NCI-H2081 (cell line): ENCODE data around the gene PPM1J.
A peak's percentile ranks its signal among the peaks of the same experiment; 100 is the strongest.

Source experiments
- DNase-seq, 2 experiments: peaks; one replicate each; lab custom pipeline; 2025; lab: John Stamatoyannopoulos, UW

The PPM1J gene

DNA sequence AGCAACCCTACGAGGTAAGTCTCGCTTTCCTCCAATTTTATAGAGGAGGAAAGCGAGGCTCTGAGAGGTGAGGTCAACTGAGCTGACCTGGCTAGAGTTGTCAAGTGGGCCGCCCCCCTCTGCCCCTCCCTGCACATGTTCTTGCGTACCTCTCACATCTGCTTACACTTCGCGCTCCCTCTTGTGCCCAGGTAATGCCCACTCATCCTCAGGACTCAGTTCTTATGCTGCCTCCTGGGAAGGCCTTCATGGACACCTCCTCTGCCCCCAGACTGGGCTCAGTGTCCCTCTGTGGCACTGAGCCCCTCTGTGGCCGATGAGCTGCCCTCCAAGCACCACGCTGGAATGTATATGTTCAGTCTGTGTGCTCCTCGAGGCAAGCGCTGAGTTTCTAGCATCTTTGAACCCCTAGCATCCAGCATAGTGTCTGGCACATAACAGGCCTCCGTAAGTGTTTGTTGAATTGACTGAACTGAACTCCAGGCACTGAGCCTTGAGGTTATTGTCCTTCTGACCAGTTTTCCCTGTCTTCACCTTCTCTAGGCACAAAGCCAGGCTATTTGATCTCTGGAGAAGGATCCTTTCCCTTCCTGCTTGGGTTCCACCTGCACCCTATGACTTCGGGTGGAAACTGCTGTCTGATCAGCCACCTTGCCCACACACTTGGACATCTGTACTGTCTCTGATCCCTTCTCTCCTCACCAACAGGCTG is 27.2 kb downstream of the PPM1J start:
- DNase-seq: no peak

DNA sequence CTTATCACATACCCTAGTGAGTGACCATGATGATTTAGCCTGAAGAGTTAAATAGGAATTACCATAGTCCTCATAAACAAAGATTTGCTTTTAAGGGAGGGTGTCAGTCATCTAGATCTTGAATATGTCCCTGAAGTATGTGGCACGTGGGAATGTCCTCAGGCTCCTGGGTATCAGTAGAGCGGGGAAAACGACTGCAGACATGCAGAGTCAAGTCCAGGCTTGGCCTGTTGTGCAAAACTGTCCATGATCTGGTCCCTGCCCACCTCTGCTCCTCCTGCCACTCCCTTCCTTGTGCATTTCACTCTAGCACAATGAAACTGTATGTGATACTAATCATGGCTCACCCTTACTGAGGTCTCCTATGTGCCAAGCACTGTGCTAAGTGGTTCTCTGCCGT is 27.8 kb downstream of the PPM1J start:
- DNase-seq: no peak

DNA sequence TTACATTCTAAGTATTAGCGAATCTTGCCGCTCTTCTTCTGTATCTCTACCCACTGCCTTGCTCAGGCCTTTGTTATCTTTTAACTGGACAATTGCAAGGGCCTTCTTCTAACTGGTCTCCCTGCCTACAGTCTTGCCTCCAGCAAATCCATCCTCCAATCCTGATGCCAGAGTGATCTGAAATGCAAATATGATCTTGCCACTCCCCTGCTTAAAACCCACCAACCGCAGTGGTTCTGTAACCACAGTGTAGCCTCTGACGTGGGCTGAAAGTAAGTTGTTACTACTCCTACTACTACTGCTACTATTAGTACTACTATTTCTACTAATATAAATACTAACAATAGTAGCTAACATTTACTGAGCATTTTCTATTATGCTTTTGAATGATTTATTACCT is 28.3 kb downstream of the PPM1J start:
- no peak for DNase-seq

DNA sequence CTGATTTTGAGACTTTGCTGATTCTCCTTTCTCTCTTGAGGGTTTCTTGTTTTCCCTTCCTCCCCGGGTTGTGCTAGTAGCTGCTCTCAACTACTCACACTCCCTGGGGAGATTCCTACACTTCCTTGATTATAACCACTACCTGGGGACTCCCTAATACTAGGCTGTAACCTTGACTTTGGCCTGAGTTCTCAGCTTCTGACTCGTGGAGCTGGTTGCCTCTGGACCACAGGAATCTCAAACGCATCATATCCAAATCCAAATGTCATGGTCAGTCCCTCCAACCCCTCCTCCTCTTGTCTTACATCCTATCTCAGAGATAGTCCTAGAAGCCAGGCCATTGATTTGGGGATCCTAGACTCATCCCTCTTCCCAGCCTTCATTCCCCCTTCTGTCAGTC is 28.7 kb downstream of the PPM1J start:
- DNase-seq: no peak

DNA sequence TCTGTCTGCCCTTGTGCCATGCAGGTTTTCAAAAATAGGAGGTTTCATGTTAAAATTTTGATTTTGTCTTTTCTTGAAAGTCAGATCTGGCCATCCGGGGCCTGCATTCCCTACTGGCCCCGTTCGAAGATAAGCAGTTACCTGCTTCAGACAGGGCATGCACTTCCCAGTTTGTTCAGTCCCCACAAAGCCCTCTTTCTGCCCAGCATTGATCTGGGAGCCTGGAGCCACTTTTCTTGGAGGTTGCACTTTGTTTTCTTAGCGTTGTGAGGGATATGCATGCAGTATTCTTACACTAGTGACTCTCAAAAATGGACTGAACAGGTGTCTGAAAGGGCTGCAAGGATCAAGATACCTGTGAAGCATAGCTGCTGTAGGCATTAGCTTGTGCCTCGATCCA is 29.2 kb downstream of the PPM1J start:
- DNase-seq: no peak

DNA sequence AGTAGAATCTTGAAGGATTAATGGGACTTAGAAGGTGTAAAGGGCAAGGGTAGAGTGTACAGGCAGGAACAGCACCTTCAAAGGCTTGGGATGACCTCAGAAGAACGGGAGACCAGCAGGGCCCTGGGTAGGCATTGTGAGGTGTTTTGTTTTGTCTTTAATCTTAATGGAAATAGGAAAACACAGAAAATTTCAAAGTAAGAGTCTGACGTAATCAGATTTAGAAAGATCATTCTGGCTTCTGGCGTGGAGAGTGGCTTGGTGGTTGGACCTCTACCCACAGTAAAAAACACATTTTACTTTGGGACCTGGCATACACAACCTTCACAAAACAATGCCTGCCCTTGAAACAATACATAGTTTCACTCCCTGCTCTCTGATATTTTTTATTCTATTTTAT is 36.5 kb downstream of the PPM1J start:
- no peak for DNase-seq

DNA sequence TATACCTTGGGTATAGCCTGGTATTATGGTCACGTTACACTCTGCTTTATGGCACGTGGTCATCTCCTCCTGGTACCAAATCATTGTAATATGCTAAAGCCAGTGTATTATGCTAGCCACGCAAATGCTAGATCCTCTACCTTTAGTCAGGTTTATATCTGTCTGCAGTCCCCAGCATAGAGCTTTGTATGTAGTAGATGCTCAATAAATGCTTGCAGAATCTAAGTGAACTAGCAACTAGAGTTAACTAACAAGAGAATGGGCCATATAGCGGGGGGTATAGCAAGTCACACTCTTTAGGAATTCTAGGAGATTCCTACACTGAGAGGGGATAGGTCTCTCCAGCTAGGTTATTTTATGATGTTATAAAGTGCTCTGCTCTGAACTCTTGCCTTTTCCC is 37.6 kb downstream of the PPM1J start:
- no peak for DNase-seq

DNA sequence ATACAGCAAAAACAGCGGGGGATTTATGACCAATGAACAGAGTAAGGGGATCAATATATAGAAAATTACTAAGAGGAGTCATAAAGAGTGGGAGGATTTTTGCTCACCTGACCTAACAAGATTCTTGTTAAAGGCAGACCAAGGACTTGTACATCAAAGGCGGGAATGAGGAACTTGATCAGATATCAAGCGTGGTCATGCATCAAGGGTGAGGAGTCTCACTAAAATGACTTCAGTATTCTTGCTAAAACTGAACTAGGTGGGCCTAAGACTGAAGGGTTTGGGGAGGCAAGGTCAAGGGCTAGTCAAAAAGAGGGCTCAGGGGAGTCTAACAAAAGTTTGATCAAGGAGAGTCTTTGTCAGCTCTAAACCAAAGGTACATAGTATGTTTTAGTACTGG is 38.6 kb downstream of the PPM1J start:
- DNase-seq: no peak

DNA sequence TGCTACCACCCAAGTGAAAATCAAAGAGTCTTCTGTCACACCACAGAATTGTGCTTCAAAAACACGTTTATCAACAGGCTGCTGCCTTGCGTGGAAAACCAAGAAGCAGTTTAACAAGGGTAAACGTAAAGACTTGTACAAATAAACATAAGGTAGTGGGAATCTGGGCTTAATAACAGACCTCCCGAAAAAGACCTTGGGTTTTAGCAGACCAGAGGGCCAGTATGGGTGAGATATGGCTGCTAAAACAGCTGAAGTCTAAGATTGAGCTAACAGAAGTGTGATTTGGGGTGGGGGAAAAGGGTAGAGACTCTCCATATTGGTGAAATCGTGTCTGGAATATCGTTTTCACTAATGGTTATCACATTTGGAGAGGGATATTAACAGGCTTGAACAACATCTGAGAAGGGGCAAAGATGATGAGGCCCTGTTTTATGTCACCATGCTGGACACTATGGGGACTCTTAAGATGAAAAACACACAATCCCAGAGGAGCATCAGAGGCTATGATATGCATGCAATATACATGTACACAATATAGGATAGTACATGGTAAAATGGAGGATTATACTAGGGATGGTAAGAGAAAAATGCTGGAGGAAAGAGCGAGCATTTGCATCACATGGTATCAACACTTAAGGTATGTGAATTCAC is 39.3 kb downstream of the PPM1J start:
- DNase-seq: no peak

DNA sequence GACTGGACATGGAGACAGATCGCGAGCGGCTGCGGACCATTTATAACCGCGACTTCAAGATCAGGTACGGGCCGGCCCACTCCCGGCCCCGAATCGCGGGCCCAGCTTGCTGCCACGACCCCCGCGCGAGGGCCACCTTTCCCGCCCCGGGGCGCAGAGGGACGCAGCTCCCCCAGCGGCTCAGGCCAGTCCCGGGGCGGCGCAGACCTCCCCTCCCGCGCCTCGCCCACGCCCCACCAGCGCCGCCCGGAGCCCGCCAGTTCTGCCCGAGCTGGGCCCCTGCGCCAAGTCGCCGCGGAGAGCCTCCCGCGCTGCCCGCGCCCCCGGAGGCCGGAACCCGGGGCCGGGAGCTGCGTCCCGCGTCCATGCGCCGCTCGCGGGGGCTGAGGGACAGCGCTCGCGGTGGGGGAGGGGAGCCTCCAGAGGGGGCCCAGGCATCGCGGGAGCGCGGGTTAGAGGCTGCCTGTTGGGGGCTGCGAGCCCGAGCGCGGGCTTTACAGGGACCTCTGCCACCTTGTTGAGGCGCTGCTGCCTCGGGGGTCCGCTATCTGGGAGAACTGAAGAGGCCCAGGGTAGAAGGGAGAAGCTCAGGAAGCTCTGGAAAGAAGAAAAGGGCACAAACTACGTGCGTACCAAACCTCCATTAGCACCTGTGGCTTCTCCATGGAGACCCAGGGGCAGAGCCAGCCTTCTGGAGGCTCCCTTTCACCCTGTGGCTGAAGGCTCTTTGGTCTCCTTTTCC is 40.0 kb downstream of the PPM1J start:
- peak; percentile 25 to 37 for DNase-seq

DNA sequence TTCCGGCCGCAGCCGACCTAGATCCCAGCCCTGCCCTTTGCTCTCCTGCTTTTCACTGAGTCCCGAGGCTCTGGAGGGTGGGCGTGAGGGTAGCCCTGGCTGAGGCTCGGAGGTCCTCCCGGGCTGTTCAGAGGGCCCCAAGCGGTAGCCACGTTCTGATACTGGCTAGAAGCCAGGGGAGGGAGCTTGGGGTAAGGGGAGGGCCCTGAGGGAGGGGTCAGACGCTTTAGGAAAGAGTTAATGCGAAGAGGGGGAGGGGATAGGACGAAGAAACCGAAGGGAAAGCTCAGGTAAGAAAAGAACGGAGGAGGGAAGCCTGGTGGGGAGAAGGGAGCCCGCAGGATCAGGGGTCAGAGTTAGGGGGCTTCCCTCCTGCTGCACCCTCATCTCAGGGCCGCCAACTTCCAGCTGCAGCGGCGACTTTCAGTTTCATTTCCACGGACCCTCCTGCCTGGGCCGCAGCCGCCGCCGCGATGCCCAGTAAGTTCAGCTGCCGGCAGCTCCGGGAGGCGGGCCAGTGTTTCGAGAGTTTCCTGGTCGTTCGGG is 40.6 kb downstream of the PPM1J start, which contains the start of gene MOV10:
TSS of gene MOV10 (plus strand) at position 220 of the 546 bp plus-strand sequence. CDS start at position 474, 254 bp downstream.
- peak; percentile 32 to 53 for DNase-seq

DNA sequence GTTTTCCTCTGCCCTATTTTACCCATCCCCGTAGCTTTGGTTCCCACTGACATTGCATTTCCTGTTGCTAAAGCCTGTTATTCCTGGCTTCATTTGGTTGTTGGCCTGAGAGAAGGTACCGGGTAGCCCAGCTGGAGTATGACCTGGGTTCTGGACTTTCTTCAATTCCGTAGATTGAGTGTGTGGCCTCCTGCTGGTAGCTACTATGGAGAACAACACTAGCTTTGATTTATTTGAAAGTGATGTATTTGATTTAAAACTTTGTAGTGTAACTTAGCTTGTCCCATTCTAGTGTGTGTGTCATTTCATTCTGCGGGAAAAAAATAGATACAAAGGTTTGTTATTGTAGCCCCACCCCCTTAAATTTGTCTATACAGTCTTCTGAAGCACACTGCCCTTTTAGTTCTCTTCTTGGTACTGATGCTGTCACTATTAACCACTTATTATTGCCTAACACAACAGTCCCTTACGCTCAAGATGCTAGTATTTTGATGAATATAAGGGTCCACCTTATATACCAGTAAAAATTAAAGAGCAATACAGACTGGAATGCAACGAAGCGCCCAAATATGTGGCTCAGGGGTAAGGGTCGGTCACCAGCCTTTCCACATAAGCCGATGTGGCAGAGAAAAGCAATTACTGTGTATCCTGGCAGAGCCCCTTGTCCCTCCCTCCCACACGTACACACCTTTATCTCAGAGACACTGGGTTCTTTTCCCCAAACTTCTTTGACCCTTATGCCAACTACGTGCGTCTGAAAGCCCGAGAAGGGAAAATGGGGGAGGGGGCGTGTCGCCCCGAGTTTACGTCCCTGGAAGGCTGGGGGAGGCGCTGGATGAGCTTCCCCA is 41.3 kb downstream of the PPM1J start:
- DNase-seq: no peak

DNA sequence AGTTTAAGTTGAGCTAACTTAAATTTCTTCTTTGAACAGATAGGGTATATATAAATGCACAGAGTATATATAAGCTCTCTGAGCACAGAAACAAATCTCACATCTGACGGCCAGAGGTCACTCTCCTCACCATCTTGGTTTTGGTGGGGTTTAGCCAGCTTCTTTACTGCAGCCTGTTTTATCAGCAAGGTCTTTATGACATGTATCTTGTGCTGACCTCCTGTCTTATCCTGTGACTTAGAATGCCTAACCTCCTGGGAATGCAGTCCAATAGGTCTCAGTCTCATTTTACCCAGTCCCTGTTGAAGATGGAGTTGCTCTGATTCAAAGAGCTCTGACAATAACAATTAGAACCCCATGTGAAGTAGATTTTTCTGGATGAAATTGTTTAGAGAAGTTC is 42.3 kb downstream of the PPM1J start:
- DNase-seq: no peak

DNA sequence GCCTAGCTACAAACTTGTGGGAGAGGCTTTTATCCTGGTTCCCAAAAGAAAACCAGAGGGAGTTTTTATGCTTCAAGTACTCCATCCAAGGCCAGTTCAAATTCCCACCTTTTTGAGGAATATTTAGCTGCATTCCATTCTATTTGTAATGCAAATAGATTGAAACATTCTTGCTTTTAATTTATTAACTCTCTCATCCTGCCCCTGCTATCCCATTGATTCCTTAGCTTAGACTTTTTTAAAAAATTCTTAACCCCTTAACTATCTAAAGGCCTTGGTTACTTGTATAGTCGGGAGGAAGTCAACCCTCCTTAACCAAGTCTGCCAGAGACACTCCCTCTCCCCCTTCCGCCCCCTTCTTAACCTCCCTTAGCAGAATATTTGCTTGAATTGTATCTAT is 43.1 kb downstream of the PPM1J start:
- DNase-seq: no peak

DNA sequence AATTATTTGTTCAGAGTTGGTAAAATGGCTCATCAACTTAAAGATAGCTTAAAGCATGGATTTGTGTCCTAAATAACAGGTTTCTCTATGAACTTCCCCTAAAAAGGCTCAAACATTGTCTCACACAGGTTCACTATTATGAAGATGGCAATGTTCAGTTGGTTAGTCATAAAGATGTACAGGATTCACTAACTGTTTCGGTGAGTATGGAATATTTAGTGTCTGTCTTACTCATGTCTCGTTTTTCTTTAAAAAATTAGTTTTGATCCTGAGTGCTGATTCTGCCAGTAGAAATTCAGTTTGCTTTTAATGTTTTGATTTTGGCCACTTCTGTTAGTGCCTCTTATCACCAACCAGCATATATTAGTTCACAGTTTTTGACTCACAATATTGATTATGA is 48.2 kb downstream of the PPM1J start:
- no peak for DNase-seq

DNA sequence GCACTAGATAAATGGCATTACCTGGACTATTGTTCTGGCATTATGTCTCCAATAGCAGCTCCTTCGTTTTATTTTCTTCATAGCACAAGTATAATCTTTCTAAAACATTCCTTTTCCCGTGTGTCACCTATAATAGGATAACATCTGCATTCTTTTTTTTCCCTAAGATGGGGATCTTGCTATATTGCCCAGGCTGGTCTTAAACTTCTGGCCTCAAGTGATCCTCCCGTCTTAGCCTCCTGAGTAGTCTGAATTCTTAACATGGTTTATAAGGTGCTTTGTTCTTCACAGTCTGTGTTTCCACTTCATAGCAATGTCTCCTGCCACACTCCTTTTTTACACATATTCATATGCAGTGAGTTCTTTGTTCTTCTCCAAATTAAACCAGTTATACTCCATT is 49.3 kb downstream of the PPM1J start:
- DNase-seq: no peak
